CD4-positive, alpha-beta T cell treated with Interleukin-10 for 1 hour (primary cell): Measurements from ENCODE around the gene ACTL7B.
"Not testable (repeated sequence)": the region's sequence is repeated elsewhere in the genome, so short reads cannot be mapped to it uniquely, and the experiment has no call there.

Experiments
- DNase-seq: peaks from one replicate; pipeline ENCODE4 v3.0.0-alpha.2; 2020

The ACTL7B gene

GRCh38 chr9:108855888-108856287, at the start of gene ACTL7B:
Gene ACTL7B (minus strand): TSS chr9:108855986. CDS start chr9:108855930, 56 bp downstream.
- DNase-seq = no peak

- DNase-seq = no peak
Observed at GRCh38 chr9:108905494-108905893, 49.7 kb upstream of the ACTL7B start.

- DNase-seq = no peak
Observed at GRCh38 chr9:108904161-108904560, 48.4 kb upstream of the ACTL7B start.

- DNase-seq = no peak
Observed at GRCh38 chr9:108903420-108904103, 47.8 kb upstream of the ACTL7B start.

- DNase-seq = no peak
Observed at GRCh38 chr9:108900176-108900575, 44.4 kb upstream of the ACTL7B start.

GRCh38 chr9:108899023-108899695, 43.4 kb upstream of the ACTL7B start:
- not testable (repeated sequence) for DNase-seq

GRCh38 chr9:108897324-108898096, 41.7 kb upstream of the ACTL7B start:
- DNase-seq = no peak

GRCh38 chr9:108894225-108894997, 38.6 kb upstream of the ACTL7B start:
- DNase-seq = no peak

- DNase-seq = no peak
Observed at GRCh38 chr9:108889649-108890067, 33.9 kb upstream of the ACTL7B start.

GRCh38 chr9:108886594-108887271, 30.9 kb upstream of the ACTL7B start:
- DNase-seq = not testable (repeated sequence)

- no peak for DNase-seq
Observed at GRCh38 chr9:108885643-108886348, 30.0 kb upstream of the ACTL7B start.

GRCh38 chr9:108884701-108885100, 28.9 kb upstream of the ACTL7B start:
- DNase-seq = no peak

GRCh38 chr9:108883085-108883484, 27.3 kb upstream of the ACTL7B start:
- no peak for DNase-seq

GRCh38 chr9:108882052-108882888, 26.5 kb upstream of the ACTL7B start:
- no peak for DNase-seq

- DNase-seq = no peak
Observed at GRCh38 chr9:108880738-108881316, 25.0 kb upstream of the ACTL7B start.

GRCh38 chr9:108877524-108877923, 21.7 kb upstream of the ACTL7B start:
- no peak for DNase-seq

- DNase-seq = no peak
Observed at GRCh38 chr9:108876425-108876824, 20.6 kb upstream of the ACTL7B start.

- DNase-seq = no peak
Observed at GRCh38 chr9:108874058-108874788, 18.4 kb upstream of the ACTL7B start.

GRCh38 chr9:108869092-108869725, 13.4 kb upstream of the ACTL7B start:
- DNase-seq = no peak
